HG03280 (cell line): ENCODE measurements around the gene TMEM169.
"Not testable (repeated sequence)": the region's sequence is repeated elsewhere in the genome, so short reads cannot be mapped to it uniquely, and the experiment has no call there.

ENCODE experiments used
- ATAC-seq: cut with Tn5 transposase; IDR thresholded peaks from one replicate; pipeline ENCODE4 v1.9.1; 2021; ENCODE audit warnings: mild to moderate bottlenecking, moderate library complexity; ENCODE audit not compliant: unreplicated experiment

The TMEM169 gene

GRCh38 chr2:216070195-216070594 lies 11.5 kb upstream of the TMEM169 start:
- no peak for ATAC-seq

GRCh38 chr2:216071111-216071851 lies 10.4 kb upstream of the TMEM169 start:
- ATAC-seq: no peak

GRCh38 chr2:216072473-216072872 lies 9.2 kb upstream of the TMEM169 start:
- ATAC-seq: no peak

GRCh38 chr2:216073773-216074172 lies 7.9 kb upstream of the TMEM169 start:
- ATAC-seq: no peak

GRCh38 chr2:216074380-216074779 lies 7.3 kb upstream of the TMEM169 start:
- ATAC-seq: no peak

GRCh38 chr2:216074794-216075193 lies 6.9 kb upstream of the TMEM169 start:
- no peak for ATAC-seq

GRCh38 chr2:216075510-216076485 lies 5.9 kb upstream of the TMEM169 start:
- ATAC-seq: no peak

GRCh38 chr2:216078776-216079175 lies 2.9 kb upstream of the TMEM169 start:
- ATAC-seq: no peak

- not testable (repeated sequence) for ATAC-seq
Measured at GRCh38 chr2:216080048-216080447, 1.7 kb upstream of the TMEM169 start.

- ATAC-seq: no peak
Measured at GRCh38 chr2:216081012-216081411, 707 bp upstream of the TMEM169 start.

- peak; percentile 4 for ATAC-seq
Measured at GRCh38 chr2:216082117-216082711, 495 bp downstream of the TMEM169 start.

- ATAC-seq: no peak
Measured at GRCh38 chr2:216082805-216083204, 1.1 kb downstream of the TMEM169 start.

- no peak for ATAC-seq
Measured at GRCh38 chr2:216083464-216084281, 2.0 kb downstream of the TMEM169 start.

GRCh38 chr2:216084547-216084946 lies 2.8 kb downstream of the TMEM169 start:
- ATAC-seq: no peak

- no peak for ATAC-seq
Measured at GRCh38 chr2:216086207-216086893, 4.6 kb downstream of the TMEM169 start.

- no peak for ATAC-seq
Measured at GRCh38 chr2:216090369-216090786, 8.7 kb downstream of the TMEM169 start.

GRCh38 chr2:216092646-216093045 lies 10.9 kb downstream of the TMEM169 start:
- ATAC-seq: no peak

GRCh38 chr2:216094701-216095100 lies 13.0 kb downstream of the TMEM169 start:
- no peak for ATAC-seq

- ATAC-seq: no peak
Measured at GRCh38 chr2:216098421-216099334, 17.0 kb downstream of the TMEM169 start.
